HG02798 (cell line): ENCODE data around the gene RARB.

ENCODE experiments used
- ATAC-seq: cut with Tn5 transposase; IDR thresholded peaks from one replicate; pipeline ENCODE4 v1.9.1; 2021; ENCODE audit warnings: mild to moderate bottlenecking; ENCODE audit not compliant: unreplicated experiment, poor library complexity

Gene RARB

GRCh38 chr3:25420885-25421284 lies 7.2 kb upstream of the RARB start:
- no peak for ATAC-seq

DNA sequence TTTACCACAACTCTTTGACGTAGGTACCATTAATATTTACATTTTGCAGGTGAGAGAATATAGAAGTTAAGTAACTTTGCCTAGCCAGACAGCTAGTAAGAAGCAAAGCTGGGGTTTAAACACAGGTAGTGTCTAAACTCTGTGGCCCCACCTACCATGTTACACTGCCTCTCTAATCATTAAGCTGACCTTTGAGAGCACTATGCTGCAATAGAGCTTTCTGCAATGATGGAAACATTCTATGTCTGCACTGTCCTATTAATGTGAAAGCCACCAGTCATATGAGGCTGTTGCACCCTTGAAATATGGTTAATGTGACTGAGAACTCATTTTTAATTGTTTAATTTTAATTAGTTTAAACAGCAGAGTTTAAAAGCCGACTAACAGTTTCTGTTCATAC lies 6.3 kb upstream of the RARB start:
- no peak for ATAC-seq

DNA sequence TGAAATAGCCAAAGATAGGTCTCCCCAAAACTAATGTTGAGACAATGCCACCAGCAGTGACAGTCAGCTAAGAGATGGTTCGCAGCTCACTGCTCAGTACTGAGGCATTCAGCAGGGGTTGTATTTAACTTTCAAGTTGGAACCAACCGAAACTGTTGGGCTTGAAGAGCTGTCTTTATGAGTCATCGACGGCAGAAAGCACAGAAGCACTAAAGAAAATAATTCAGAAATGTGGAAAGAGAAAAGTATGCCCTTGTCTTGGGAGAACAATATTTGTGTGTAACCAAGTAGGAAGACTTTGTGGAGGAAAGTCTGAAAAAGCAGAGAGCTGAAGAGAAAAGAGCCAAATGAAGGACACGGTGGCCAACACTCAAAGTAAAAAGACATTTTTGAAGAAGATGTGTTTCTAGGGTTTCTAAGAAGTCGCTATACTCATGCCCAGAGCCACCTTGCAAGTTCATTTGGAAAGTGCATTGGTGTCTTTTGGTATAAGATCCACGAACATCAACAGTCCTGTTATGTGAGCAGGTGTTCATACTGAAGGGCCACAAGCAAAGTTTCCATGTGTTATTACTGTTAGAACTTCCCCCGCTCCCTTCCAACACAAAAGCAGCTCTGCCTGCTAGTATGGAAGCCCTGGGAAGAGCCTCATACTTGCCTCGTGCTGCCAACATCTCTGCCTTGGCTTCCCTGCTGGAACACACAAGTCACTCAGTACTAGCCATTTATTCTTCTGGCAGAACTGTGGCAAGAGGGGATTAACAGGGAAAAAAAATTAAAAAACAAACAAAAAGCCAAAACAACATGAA lies 4.1 kb upstream of the RARB start:
- ATAC-seq, result no peak

- no peak for ATAC-seq
Observed at GRCh38 chr3:25424614-25425013, 3.4 kb upstream of the RARB start.

- no peak for ATAC-seq
Observed at GRCh38 chr3:25426408-25426807, 1.7 kb upstream of the RARB start.

- ATAC-seq, result no peak
Observed at GRCh38 chr3:25427155-25427554, 908 bp upstream of the RARB start.

DNA sequence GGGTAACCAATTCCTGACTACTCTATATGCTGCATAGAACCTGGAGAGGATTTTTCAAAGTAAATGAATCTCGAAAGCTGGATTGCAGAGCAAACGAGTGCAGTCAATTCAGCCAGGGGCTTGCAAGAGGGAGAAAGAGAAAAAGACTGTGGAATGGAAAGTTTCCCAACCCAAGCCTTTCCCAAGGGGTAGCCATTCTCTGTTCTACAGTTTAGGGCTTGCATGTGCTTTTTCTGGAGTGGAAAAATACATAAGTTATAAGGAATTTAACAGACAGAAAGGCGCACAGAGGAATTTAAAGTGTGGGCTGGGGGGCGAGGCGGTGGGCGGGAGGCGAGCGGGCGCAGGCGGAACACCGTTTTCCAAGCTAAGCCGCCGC lies 511 bp upstream of the RARB start:
- ATAC-seq, result no peak

GRCh38 chr3:25428789-25429335 lies 799 bp downstream of the RARB start:
- no peak for ATAC-seq

- ATAC-seq, result no peak
Observed at GRCh38 chr3:25429361-25430286, 1.6 kb downstream of the RARB start.

DNA sequence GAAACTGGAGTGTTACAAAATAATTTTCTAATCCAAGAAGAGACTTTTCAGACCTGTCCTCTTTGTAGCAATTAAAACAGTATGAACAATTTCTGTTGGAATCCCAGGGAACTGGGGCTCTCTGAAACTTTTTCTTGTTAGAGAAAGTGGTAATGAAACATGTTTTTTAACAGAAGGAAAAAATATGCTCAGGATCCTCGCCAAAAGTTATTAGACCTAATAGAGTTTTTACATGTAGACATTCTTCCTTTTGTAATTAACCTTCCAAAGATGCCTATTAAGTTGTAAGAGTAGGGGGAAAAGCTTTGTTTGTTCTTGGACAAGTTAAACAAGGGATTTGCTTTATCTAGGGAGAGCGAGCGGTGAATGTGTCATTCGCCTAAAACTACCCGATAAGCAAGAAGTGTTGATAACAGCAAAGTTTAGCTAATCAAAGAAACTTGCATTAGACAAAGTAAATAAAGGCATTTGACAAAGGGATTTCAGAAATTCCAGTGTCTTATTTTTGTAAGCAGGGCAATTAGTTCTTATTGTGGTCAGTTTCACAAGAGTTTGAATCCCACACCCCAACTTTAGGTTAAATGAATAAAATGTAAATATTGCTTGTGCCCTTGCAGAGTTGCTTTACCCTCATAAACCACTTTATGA lies 2.3 kb downstream of the RARB start:
- ATAC-seq, result no peak

DNA sequence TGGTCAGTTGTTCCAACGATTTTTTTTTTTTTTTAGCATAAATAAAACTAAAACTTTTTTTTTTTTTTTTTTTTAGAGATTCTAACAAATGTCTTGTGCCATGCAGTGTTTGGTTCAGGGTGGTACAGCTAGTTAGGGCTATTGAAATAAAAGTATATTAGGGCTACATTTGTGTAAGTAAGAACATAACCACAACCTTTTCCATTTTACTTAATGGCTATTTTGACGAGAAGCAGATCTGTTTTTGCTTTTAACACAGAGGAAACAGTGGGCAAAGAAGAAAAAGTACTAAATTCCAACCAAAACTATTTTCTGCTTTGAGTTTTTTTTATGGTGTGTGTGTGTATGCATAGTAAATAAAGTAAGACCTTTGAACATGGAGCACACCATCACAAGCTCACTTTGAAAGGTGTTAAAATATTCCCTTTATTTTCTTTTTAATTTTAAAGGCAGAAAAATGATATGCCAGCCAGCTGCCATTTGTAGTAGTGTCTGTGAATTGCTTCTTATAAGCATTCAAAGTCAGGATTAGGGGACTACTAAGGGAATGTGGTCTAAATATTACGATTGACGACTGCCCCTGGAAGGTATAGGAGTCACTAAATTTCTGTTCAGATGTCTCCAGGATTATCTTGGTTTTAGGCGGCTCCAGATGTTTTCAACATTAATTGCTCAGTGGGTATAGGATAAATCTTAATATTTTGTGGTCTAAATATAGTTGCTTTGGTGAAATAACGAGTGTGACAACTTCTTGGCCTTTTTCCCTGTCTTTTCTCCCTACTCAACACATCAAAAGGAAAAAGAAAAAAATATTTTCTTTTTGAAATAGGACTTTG lies 3.1 kb downstream of the RARB start:
- no peak for ATAC-seq

GRCh38 chr3:25432176-25432720 lies 4.2 kb downstream of the RARB start:
- ATAC-seq, result no peak

DNA sequence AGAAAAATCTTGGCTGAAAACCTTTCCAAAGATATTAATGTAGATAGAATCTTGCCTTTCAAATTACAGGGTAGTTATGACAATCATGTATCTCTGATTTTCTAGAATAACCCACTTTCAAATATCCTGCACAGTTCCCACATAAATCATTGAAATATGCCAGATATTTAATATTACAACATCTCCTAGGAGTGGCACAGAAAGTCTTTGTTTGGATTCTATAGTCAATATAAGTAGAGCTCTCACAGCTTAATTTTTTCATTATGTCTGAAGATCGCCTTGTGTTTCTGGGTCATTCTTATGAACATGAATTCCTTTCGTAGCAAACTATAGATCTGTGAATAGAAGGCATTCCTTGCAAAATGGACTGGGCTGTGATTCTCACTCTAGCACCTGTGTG lies 5.0 kb downstream of the RARB start:
- ATAC-seq, result no peak

- no peak for ATAC-seq
Observed at GRCh38 chr3:25433868-25434267, 5.8 kb downstream of the RARB start.

DNA sequence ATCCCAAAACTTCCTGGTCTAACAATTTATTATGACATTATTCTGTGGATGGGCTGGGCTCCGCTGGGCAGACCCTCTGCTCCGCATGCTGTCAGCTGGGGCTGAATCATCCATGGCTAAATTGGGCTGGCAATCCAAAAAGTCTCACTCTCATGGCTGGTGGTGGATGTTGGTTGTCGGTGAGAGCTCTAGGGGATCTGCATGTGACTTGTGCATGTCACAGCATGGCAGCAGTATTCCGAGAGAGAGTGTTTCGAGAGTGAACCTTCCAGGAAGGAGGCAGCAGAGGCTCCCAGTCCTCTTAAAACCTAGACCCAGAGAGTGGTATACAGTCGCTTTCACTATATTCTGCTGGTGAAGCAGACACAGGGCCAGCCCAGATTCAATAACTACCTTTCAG lies 9.9 kb downstream of the RARB start:
- no peak for ATAC-seq

- ATAC-seq, result no peak
Observed at GRCh38 chr3:25438791-25439555, 10.9 kb downstream of the RARB start.

DNA sequence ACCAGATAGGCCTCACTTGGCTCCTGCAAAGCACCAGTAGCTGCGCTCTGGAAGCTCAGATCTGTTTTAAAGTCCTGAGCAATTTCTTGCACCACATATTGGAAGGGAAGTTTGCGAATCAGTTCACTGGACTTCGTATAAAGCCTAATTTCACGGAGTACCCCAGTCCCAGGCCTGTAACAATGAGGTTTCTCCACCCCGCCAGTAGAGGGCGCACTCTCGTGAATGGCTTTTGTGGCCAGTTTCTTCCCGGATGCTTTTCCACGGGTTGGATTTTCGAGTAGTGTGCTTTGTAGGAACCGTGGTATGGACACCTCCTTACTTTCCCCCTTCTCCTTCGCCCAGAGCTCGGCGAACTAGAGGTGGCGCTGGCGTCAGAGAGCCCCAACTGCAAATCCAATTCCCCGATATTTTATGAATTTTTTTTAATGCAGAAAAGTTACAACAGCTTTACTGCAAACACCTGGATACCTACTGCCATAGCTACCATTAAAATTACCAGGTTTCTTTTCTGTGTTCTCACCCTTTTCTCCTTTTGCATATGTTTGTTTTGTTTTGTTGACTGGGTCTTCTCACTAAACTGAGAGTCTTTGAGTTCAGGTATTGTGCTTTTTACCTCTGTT lies 13.3 kb downstream of the RARB start:
- no peak for ATAC-seq

DNA sequence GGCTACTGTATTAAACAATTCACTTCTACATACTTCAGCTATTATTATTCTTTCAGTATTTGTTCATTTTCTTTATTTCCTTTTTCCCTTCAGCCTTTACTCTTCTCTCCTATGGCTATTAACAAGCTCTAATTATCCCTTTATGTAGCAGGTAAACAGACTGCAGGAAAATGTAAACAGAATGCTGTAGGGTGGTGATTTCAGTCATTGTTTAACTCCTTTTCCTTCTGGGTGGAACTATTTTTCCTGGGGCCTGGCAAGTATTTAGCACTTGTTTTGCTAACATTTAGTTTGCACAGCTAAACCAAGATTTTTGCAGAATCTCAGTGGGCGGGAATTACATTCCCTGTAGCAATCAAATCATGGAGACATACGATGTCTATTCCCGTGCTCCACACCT lies 14.4 kb downstream of the RARB start:
- ATAC-seq, result no peak
